Loucy (cell line): ENCODE measurements around the gene FCSK.

Experiments
- H2AFZ ChIP-seq: fragments of 200-600 bp; sonication (generic); 2 replicates; pipeline ENCODE4 v1.6.0; 2016; ENCODE audit warnings: antibody characterized with exemption, mild to moderate bottlenecking, low read length, moderate library complexity
- H3F3A ChIP-seq: fragments of 200-600 bp; 2 replicates; pipeline ENCODE4 v1.6.0; 2016; ENCODE audit warnings: antibody characterized with exemption, low read depth, mild to moderate bottlenecking
- H3K27me3 ChIP-seq: fragments of 200-600 bp; sonication (generic); 2 replicates; pipeline ENCODE4 v1.6.1; 2014; ENCODE audit warnings: low read length, mild to moderate bottlenecking; ENCODE audit not compliant: insufficient read depth, poor library complexity, severe bottlenecking
- H3K36me3 ChIP-seq: fragments of 200-600 bp; sonication (generic); 2 replicates; pipeline ENCODE4 v1.6.1; 2016; ENCODE audit warnings: low read length; ENCODE audit not compliant: insufficient read depth
- H3K4me1 ChIP-seq: fragments of 200-600 bp; sonication (generic); 2 replicates; pipeline ENCODE4 v1.5.1; 2014; ENCODE audit warnings: low read length, mild to moderate bottlenecking; ENCODE audit not compliant: insufficient read depth, poor library complexity, severe bottlenecking
- H3K4me2 ChIP-seq: fragments of 200-600 bp; sonication (generic); 2 replicates; pipeline ENCODE4 v1.6.0; 2014; ENCODE audit warnings: antibody characterized with exemption, low read length, low read depth, mild to moderate bottlenecking; ENCODE audit not compliant: poor library complexity, severe bottlenecking
- H3K4me3 ChIP-seq: fragments of 200-600 bp; sonication (generic); 2 replicates; pipeline ENCODE4 v1.5.1; 2014; ENCODE audit warnings: low read length, mild to moderate bottlenecking, mixed read lengths; ENCODE audit not compliant: poor library complexity, severe bottlenecking
- H3K79me2 ChIP-seq: fragments of 200-600 bp; sonication (generic); 2 replicates; pipeline ENCODE4 v1.6.1; 2014; ENCODE audit warnings: low read length; ENCODE audit not compliant: insufficient read depth
- H3K9ac ChIP-seq: fragments of 200-600 bp; sonication (generic); 2 replicates; pipeline ENCODE4 v1.6.0; 2014; ENCODE audit warnings: mild to moderate bottlenecking, low read depth, low read length, moderate library complexity; ENCODE audit not compliant: poor library complexity, severe bottlenecking
- H3K9me2 ChIP-seq: fragments of 200-600 bp; sonication (generic); replicated peaks from 2 replicates; pipeline ENCODE4 v1.6.1; 2016; ENCODE audit warnings: low read depth, low read length, mixed read lengths
- H3K9me3 ChIP-seq: fragments of 200-600 bp; sonication (generic); 2 replicates; pipeline ENCODE4 v1.6.1; 2014; ENCODE audit warnings: mild to moderate bottlenecking, antibody characterized with exemption, low read length, low read depth; ENCODE audit not compliant: insufficient read depth
- H4K20me1 ChIP-seq: fragments of 200-600 bp; sonication (generic); 2 replicates; pipeline ENCODE4 v1.6.0; 2014; ENCODE audit warnings: antibody characterized with exemption, low read length, mild to moderate bottlenecking; ENCODE audit not compliant: insufficient read depth, poor library complexity, severe bottlenecking
- CTCF ChIP-seq: fragments of 200-600 bp; sonication (generic); conservative IDR thresholded peaks from 2 replicates; pipeline ENCODE4 v1.5.1; 2014; ENCODE audit warnings: mild to moderate bottlenecking, antibody characterized with exemption, low read length
- EZH2phosphoT487 ChIP-seq: fragments of 200-600 bp; IDR thresholded peaks from 2 replicates; pipeline ENCODE4 v1.6.1; 2018; ENCODE audit warnings: antibody characterized with exemption, mild to moderate bottlenecking, moderate library complexity, borderline replicate concordance

The FCSK gene

GRCh38 chr16:70453892-70454221 is 538 bp upstream of the FCSK start:
- no peaks in the 10 kb centered on the region for H3F3A ChIP-seq
- TF ChIP-seq EZH2phosphoT487 = no peak
- TF ChIP-seq CTCF = no peak

GRCh38 chr16:70455910-70456309 is 1.5 kb downstream of the FCSK start:
- no peaks in the 10 kb centered on the region for H3K27me3 ChIP-seq
- no peaks in the 10 kb centered on the region for H3K9me3 ChIP-seq
- H3K9ac ChIP-seq = no peak overlapping the region
- H3K4me1 ChIP-seq = peaks cover 3% of the 10 kb centered on the region
- no peak for TF ChIP-seq EZH2phosphoT487
- TF ChIP-seq CTCF = peak; percentile 39
- no peaks in the 10 kb centered on the region for H3K36me3 ChIP-seq
- H3K4me2 ChIP-seq = no peak overlapping the region
- no peaks in the 10 kb centered on the region for H3K9me2 ChIP-seq
- H4K20me1 ChIP-seq = no peaks in the 10 kb centered on the region
- no peak overlapping the region for H3K4me3 ChIP-seq
- H2AFZ ChIP-seq = no peak overlapping the region
- no peaks in the 10 kb centered on the region for H3F3A ChIP-seq
- no peaks in the 10 kb centered on the region for H3K79me2 ChIP-seq

More at GRCh38 chr16:70453892-70454221, 538 bp upstream of the FCSK start:
- Histone ChIP-seq H4K20me1 (no peaks in the 10 kb centered on the region), H3K9me3 (no peaks in the 10 kb centered on the region), H2AFZ (peak overlapping the region; percentile 99), H3K4me3 (peak overlapping the region; percentile 84), H3K9ac (peak overlapping the region; percentile 78), H3K4me1 (peaks cover 3% of the 10 kb centered on the region), H3K36me3 (no peaks in the 10 kb centered on the region), H3K27me3 (no peaks in the 10 kb centered on the region), H3K4me2 (peak overlapping the region; percentile 86), H3K79me2 (no peaks in the 10 kb centered on the region), H3K9me2 (no peaks in the 10 kb centered on the region)

GRCh38 chr16:70457446-70458166 is 3.2 kb downstream of the FCSK start:
- no peak overlapping the region for H3K9ac ChIP-seq
- H3K27me3 ChIP-seq = no peaks in the 10 kb centered on the region
- no peaks in the 10 kb centered on the region for H4K20me1 ChIP-seq
- no peak overlapping the region for H3K4me2 ChIP-seq
- no peaks in the 10 kb centered on the region for H3K79me2 ChIP-seq
- H3K9me3 ChIP-seq = no peaks in the 10 kb centered on the region
- no peaks in the 10 kb centered on the region for H3F3A ChIP-seq
- H2AFZ ChIP-seq = no peak overlapping the region
- H3K36me3 ChIP-seq = no peaks in the 10 kb centered on the region
- peaks cover 3% of the 10 kb centered on the region for H3K4me1 ChIP-seq
- H3K4me3 ChIP-seq = no peak overlapping the region
- TF ChIP-seq CTCF (no peak), EZH2phosphoT487 (no peak)
- H3K9me2 ChIP-seq = no peaks in the 10 kb centered on the region
